HG03469 (cell line): ENCODE measurements around the gene LACC1.

Experiments
- ATAC-seq: cut with Tn5 transposase; IDR thresholded peaks from one replicate; pipeline ENCODE4 v1.9.1; 2021; ENCODE audit warnings: mild to moderate bottlenecking, moderate library complexity, moderate number of reproducible peaks; ENCODE audit not compliant: unreplicated experiment

Gene LACC1

GRCh38 chr13:43938449-43938848, 58.7 kb downstream of the LACC1 start:
- ATAC-seq = no peak

GRCh38 chr13:43939086-43939485, 59.4 kb downstream of the LACC1 start:
- ATAC-seq = no peak

- no peak for ATAC-seq
These were observed 62.6 kb downstream of the LACC1 start for GRCh38 chr13:43942286-43942685.
